K562 (cell line): Measurements from ENCODE around the gene DEF6. TPM values are rescaled to one million over a fixed set of nuclear protein-coding genes. Genes with fewer than 3 reads are reported as not detected.

ENCODE experiments used
- ATAC-seq: fragments of 200-7000 bp; cut with Tn5 transposase; 3 replicates; pipeline ENCODE4 v1.9.1; 2020; ENCODE audit warnings: moderate library complexity
- BruUV-seq: library from RNA; stranded (reverse); fragments of 400-500 nt; replicated peaks from 2 replicates; lab custom pipeline; 2021; lab: Mats Ljungman, UMichigan
- CTCF ChIA-PET: fragments of 300-600 bp; formaldehyde crosslinking; extraction: SDS; loops from one replicate; lab custom pipeline; 2021; ENCODE audit warnings: low intra/inter-chr PET ratio; lab: Yijun Ruan, JAX
- POLR2A ChIA-PET: fragments of 300-600, 350-650 bp; sonication (Branson Sonifier 250); formaldehyde crosslinking; extraction: SDS; loops from one replicate; lab custom pipeline; 2021; ENCODE audit warnings: antibody characterized with exemption, inconsistent platforms; lab: Yijun Ruan, JAX
- DNase-seq, 4 experiments: peaks; one replicate each; pipeline versions ENCODE4 v3.0.0 to v3.0.0-alpha.2; 2011 to 2018; ENCODE audit warnings: low spot score in 3 of 4, mixed read lengths in 3 of 4; ENCODE audit errors: extremely low read depth in 1 of 4
- FAIRE-seq: peaks from 2 replicates; lab custom pipeline; 2011; peaks lifted over from hg19 to GRCh38; lab: Jason Lieb, UNC
- H2AFZ ChIP-seq: 2 replicates; pipeline ENCODE4 v1.6.0; 2011; ENCODE audit warnings: low read depth, low read length, control low read depth, inconsistent platforms
- H3K27ac ChIP-seq: fragments of 200-600 bp; 3 replicates; pipeline ENCODE4 v1.8.0; 2011; ENCODE audit warnings: low read depth, mild to moderate bottlenecking, control low read depth, inconsistent platforms, low read length, moderate library complexity, mixed read lengths; ENCODE audit errors: extremely low read depth
- H3K27me3 ChIP-seq, 2 experiments: fragments of 300-600 bp in 1 of 2; 2 replicates in 1 of 2; 3 replicates in 1 of 2; pipeline versions ENCODE4 v1.6.0 to v1.8.0; 2011; ENCODE audit warnings: inconsistent platforms in 2 of 2, low read length in 2 of 2, mild to moderate bottlenecking in 1 of 2, mixed read lengths in 1 of 2, moderate library complexity in 1 of 2; ENCODE audit not compliant: control insufficient read depth in 2 of 2, insufficient read depth in 2 of 2
- H3K36me3 ChIP-seq: fragments of 300-600 bp; 3 replicates; pipeline ENCODE4 v1.8.0; 2011; ENCODE audit warnings: mild to moderate bottlenecking, low read length, inconsistent platforms; ENCODE audit not compliant: control insufficient read depth, insufficient read depth
- H3K4me1 ChIP-seq, 2 experiments: fragments of 200-600 bp in 1 of 2; replicated peaks in 1 of 2; 2 replicates in 1 of 2; 3 replicates in 1 of 2; pipeline versions ENCODE4 v1.5.1 to v1.8.0; 2011; ENCODE audit warnings: inconsistent platforms in 2 of 2, low read length in 2 of 2, mild to moderate bottlenecking in 1 of 2, mixed read lengths in 1 of 2, moderate library complexity in 1 of 2; ENCODE audit not compliant: control insufficient read depth in 2 of 2, insufficient read depth in 2 of 2
- H3K4me2 ChIP-seq: 2 replicates; pipeline ENCODE4 v1.6.1; 2011; ENCODE audit warnings: low read length, control low read depth, inconsistent platforms, mixed read lengths; ENCODE audit not compliant: insufficient read depth
- H3K4me3 ChIP-seq: fragments of 200-600 bp; sonication (generic), shearing (Covaris generic); 2 replicates; pipeline ENCODE4 v1.5.1; 2016; ENCODE audit warnings: control low read depth, inconsistent platforms
- H3K79me2 ChIP-seq: fragments of 200-600 bp; 3 replicates; pipeline ENCODE4 v1.8.0; 2011; ENCODE audit warnings: low read length, inconsistent platforms; ENCODE audit not compliant: control insufficient read depth, insufficient read depth
- H3K9ac ChIP-seq, 2 experiments: 2 replicates each; pipeline versions ENCODE4 v1.6.0 to v1.6.1; 2011; ENCODE audit warnings: low read depth in 2 of 2, low read length in 2 of 2, control low read depth in 1 of 2, inconsistent platforms in 1 of 2, mild to moderate bottlenecking in 1 of 2, mixed read lengths in 1 of 2; ENCODE audit not compliant: insufficient read depth in 1 of 2
- H3K9me1 ChIP-seq: one replicate; pipeline ENCODE4 v1.6.0; 2011; ENCODE audit warnings: inconsistent platforms, mild to moderate bottlenecking, low read length, moderate library complexity; ENCODE audit not compliant: control insufficient read depth, insufficient read depth
- H3K9me3 ChIP-seq: replicated peaks from 2 replicates; pipeline ENCODE4 v1.5.1; 2011; ENCODE audit warnings: low read depth, low read length, inconsistent platforms; ENCODE audit not compliant: control insufficient read depth, insufficient read depth
- H4K20me1 ChIP-seq: replicated peaks from 2 replicates; pipeline ENCODE4 v1.6.1; 2011; ENCODE audit warnings: low read length, inconsistent platforms, mixed read lengths; ENCODE audit not compliant: control insufficient read depth, insufficient read depth
- ARNT ChIP-seq, 2 experiments: fragments of 450-650 bp; IDR thresholded peaks; 2 replicates each; pipeline ENCODE4 v1.6.1; 2016; ENCODE audit warnings: mild to moderate bottlenecking in 1 of 2
- GATA2 ChIP-seq: sonication (generic); formaldehyde crosslinking; IDR thresholded peaks from 2 replicates; pipeline ENCODE4 v1.4.0; 2020; ENCODE audit warnings: mild to moderate bottlenecking, missing genetic modification reagents
- JUN ChIP-seq, 2 experiments: sonication (generic) in 1 of 2; formaldehyde crosslinking in 1 of 2; IDR thresholded peaks; 2 replicates each; pipeline versions ENCODE4 v1.6.1 to v1.8.0; 2012 to 2022; ENCODE audit warnings: borderline replicate concordance in 2 of 2, mild to moderate bottlenecking in 2 of 2, improper control_type of control experiment in 1 of 2, low read depth in 1 of 2, low read length in 1 of 2, missing genetic modification reagents in 1 of 2
- KLF1 ChIP-seq: fragments of 450-650 bp; IDR thresholded peaks from 2 replicates; pipeline ENCODE4 v1.6.1; 2016; ENCODE audit warnings: missing genetic modification characterization, missing compliant biosample characterization
- NONO ChIP-seq, 2 experiments: fragments of 200-400 bp in 1 of 2; fragments of 450-650 bp in 1 of 2; formaldehyde crosslinking in 1 of 2; IDR thresholded peaks; 2 replicates each; pipeline ENCODE4 v1.6.1; 2017; ENCODE audit warnings: low read depth in 2 of 2, mild to moderate bottlenecking in 2 of 2, moderate library complexity in 2 of 2, low read length in 1 of 2
- POLR2G ChIP-seq: fragments of 200-400 bp; formaldehyde crosslinking; IDR thresholded peaks from 2 replicates; pipeline ENCODE4 v1.6.1; 2017; ENCODE audit warnings: low read depth, mild to moderate bottlenecking, antibody characterized with exemption, low read length, moderate library complexity
- PTRF ChIP-seq: fragments of 450-650 bp; IDR thresholded peaks from 2 replicates; pipeline ENCODE4 v1.6.1; 2016; ENCODE audit warnings: mild to moderate bottlenecking, missing genetic modification characterization, missing compliant biosample characterization
- RBM15 ChIP-seq: fragments of 200-400 bp; formaldehyde crosslinking; IDR thresholded peaks from 2 replicates; pipeline ENCODE4 v1.6.1; 2018; ENCODE audit warnings: mild to moderate bottlenecking, low read length, moderate library complexity; ENCODE audit not compliant: insufficient read depth
- SAFB ChIP-seq: fragments of 200-400 bp; formaldehyde crosslinking; IDR thresholded peaks from 2 replicates; pipeline ENCODE4 v1.6.1; 2017; ENCODE audit warnings: low read depth, low read length, borderline replicate concordance
- WGBS: fragments of 100-300 bp; shearing (Covaris generic); methylation state at CpG from one replicate; pipeline ENCODE4 v1.1.6; 2016; ENCODE audit warnings: low coverage, mixed read lengths; ENCODE audit not compliant: insufficient coverage; ENCODE audit errors: missing lambda C conversion rate; 5-methylcytosine and 5-hydroxymethylcytosine counted together
- in situ Hi-C: fragments of 300-500 bp; cut with MboI; formaldehyde crosslinking; loops from 4 replicates; pipeline ENCODE4 v1.15.0; 2018; ENCODE audit warnings: inconsistent platforms, mixed read lengths
- intact Hi-C: fragments of 100-400 bp; cut with micrococcal nuclease; formaldehyde crosslinking; loops from 2 replicates; pipeline ENCODE4 v1.14.2; 2022
- polyA plus RNA-seq, 8 experiments: library from polyadenylated mRNA; depleted of rRNA in 4 of 8; stranded (reverse) in 5 of 8; unstranded in 3 of 8; fragments of >200 nt; fragmentation: Nextera tagmentation in 2 of 8; fragmentation: Illumina TruSeq in 1 of 8; extraction: Ambion mirVana in 2 of 8; extraction: Trizol in 1 of 8; gene quantifications; 2 replicates each; pipeline versions ENCODE4 v1.2.1 to v1.2.3, GENCODE V29; 2011 to 2014; ENCODE audit warnings: inconsistent platforms in 1 of 8, missing spikeins in 1 of 8
- total RNA-seq, 7 experiments: library from RNA; depleted of rRNA in 6 of 7; stranded (reverse); fragments of >200 nt in 6 of 7; fragmentation: Illumina TruSeq in 2 of 7; extraction: Trizol in 2 of 7; gene quantifications; 2 replicates each; pipeline versions ENCODE4 v1.2.1 to v1.2.3, GENCODE V29; 2011 to 2021; ENCODE audit warnings: low replicate concordance in 1 of 7
- TF ChIP-seq, protein P1 (sequence below): fragments of 250-450 bp; sonication (Bioruptor Pico); IDR thresholded peaks from 2 replicates; pipeline ENCODE4 v1.4.0; 2020

DEF6 gene
- total and polyA plus RNA-seq, 9 of the 15 experiments (the other 6 are each of a cell fraction or from before 2014, with no cell fraction given), result 1.3 to 44.6 (median 22.7) TPM

DNA sequence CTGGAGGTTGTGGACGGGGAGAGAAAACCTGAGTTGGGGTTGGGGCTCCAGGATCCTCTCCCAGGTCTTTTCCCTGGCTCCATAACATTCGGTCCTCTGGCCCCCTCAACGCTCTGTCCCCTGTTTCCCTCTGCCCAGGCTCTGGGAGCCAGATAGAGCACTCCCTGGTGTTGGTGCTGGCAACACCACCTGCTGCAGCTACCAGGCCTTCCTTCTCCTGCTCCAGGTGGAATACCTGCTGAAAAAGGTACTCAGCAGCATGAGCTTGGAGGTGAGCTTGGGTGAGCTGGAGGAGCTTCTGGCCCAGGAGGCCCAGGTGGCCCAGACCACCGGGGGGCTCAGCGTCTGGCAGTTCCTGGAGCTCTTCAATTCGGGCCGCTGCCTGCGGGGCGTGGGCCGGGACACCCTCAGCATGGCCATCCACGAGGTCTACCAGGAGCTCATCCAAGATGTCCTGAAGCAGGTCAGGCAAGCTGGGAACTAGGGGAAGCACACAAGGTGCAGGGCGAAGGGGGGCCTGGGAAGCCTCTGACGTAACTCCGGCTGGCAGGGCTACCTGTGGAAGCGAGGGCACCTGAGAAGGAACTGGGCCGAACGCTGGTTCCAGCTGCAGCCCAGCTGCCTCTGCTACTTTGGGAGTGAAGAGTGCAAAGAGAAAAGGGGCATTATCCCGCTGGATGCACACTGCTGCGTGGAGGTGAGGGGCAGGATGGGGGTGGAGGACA is 14.6 kb downstream of the DEF6 start:
- no peak for DNase-seq
- WGBS, result 66% methylated on average over 17 of the region's 19 CpGs
- no peaks in the 10 kb centered on the region for H3K79me2 ChIP-seq

DNA sequence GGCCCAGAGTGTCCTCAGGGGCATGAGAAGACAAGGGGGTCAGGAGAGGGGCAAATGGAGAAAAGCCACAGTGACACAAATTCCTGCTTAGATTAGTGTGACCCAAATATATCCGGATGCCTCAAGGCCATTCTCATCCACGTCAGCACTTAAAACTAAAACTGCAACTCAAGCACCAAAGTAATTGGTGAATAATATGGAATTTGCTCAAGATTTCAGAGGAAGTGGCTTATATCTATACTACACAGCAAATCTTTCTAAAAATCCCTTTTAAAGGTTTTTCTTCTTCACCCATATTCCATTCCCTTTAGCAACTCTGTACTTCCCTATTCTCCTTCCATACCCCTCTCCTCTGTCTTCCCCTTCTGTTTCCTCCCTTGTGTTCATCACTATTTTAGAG is 15.2 kb downstream of the DEF6 start:
- intact Hi-C loops, result no loop called here
- POLR2A ChIA-PET, result interaction anchor here (0.9 to 1.1 kb wide), 4 partner anchors 11 to 155 kb away, joined by 3 to 6 read pairs (median 5); partner anchors contain the start of gene RPL10A
- Histone ChIP-seq H4K20me1 (0 out of 2 replicates have a peak, but pooled peaks cover 4% of the 10 kb centered on the region), H3K9me3 (no peaks in the 10 kb centered on the region), H3K36me3 (peaks cover 10% of the 10 kb centered on the region; the same call in 1 of the 3 replicates), H3K4me1 (peaks cover 0 to 9% of the 10 kb centered on the region in 2 experiments; a peak in 3 of 5 replicates), H3K9ac (peak overlapping the region in 1 of 2 experiments; percentile 59; a peak in 2 of 4 replicates), H3K27ac (no peak overlapping the region), H3K4me2 (no peak overlapping the region), H3K4me3 (no peak overlapping the region), H3K9me1 (no peaks in the 10 kb centered on the region), H2AFZ (no peak overlapping the region), H3K27me3 (no peaks in the 10 kb centered on the region), H3K79me2 (no peaks in the 10 kb centered on the region)
- DNase-seq, result no peak
- no peak for FAIRE-seq
- BruUV-seq, result no TSS peak
- CTCF ChIA-PET, result no interaction called here
- 41% methylated on average over 2 of the region's 2 CpGs for WGBS
- no peak for ATAC-seq
- in situ Hi-C loops, result no loop called here
- TF ChIP-seq ARNT (IDR thresholded peaks at IDR 0.05) (no peak), RBM15 (no peak), KLF1 (tag) (no peak)
- TF ChIP-seq, protein P1, sequence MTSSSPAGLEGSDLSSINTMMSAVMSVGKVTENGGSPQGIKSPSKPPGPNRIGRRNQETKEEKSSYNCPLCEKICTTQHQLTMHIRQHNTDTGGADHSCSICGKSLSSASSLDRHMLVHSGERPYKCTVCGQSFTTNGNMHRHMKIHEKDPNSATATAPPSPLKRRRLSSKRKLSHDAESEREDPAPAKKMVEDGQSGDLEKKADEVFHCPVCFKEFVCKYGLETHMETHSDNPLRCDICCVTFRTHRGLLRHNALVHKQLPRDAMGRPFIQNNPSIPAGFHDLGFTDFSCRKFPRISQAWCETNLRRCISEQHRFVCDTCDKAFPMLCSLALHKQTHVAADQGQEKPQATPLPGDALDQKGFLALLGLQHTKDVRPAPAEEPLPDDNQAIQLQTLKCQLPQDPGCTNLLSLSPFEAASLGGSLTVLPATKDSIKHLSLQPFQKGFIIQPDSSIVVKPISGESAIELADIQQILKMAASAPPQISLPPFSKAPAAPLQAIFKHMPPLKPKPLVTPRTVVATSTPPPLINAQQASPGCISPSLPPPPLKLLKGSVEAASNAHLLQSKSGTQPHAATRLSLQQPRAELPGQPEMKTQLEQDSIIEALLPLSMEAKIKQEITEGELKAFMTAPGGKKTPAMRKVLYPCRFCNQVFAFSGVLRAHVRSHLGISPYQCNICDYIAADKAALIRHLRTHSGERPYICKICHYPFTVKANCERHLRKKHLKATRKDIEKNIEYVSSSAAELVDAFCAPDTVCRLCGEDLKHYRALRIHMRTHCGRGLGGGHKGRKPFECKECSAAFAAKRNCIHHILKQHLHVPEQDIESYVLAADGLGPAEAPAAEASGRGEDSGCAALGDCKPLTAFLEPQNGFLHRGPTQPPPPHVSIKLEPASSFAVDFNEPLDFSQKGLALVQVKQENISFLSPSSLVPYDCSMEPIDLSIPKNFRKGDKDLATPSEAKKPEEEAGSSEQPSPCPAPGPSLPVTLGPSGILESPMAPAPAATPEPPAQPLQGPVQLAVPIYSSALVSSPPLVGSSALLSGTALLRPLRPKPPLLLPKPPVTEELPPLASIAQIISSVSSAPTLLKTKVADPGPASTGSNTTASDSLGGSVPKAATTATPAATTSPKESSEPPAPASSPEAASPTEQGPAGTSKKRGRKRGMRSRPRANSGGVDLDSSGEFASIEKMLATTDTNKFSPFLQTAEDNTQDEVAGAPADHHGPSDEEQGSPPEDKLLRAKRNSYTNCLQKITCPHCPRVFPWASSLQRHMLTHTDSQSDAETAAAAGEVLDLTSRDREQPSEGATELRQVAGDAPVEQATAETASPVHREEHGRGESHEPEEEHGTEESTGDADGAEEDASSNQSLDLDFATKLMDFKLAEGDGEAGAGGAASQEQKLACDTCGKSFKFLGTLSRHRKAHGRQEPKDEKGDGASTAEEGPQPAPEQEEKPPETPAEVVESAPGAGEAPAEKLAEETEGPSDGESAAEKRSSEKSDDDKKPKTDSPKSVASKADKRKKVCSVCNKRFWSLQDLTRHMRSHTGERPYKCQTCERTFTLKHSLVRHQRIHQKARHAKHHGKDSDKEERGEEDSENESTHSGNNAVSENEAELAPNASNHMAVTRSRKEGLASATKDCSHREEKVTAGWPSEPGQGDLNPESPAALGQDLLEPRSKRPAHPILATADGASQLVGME, result no peak

More for the DNA sequence above, 14.6 kb downstream of the DEF6 start:
- H3K9ac ChIP-seq, result peak overlapping the region in 1 of 2 experiments; percentile 59; a peak in 2 of 4 replicates
- TF ChIP-seq GATA2 (CRISPR knock-in tag) (no peak), PTRF (tag) (no peak), JUN (IDR thresholded peaks at IDR 0.05; ENCODE audit: borderline replicate concordance, low read depth, low read length) (no peak), JUN (CRISPR knock-in tag; IDR thresholded peaks at IDR 0.05; ENCODE audit: borderline replicate concordance) (no peak), SAFB (no peak), POLR2G (peak; percentile 44; the same call in 1 of the 2 replicates), RBM15 (no peak), NONO (IDR thresholded peaks at IDR 0.05; ENCODE audit: low read depth in 2 of 2, low read length in 1 of 2) (no peak)
- TF ChIP-seq, all 486 proteins: peak for 1
- Histone ChIP-seq H3K4me3 (no peak overlapping the region), H2AFZ (no peak overlapping the region), H3K4me1 (peaks cover 4 to 7% of the 10 kb centered on the region in 2 experiments; a peak in 4 of 5 replicates), H3K9me1 (no peaks in the 10 kb centered on the region), H3K4me2 (no peak overlapping the region), H3K27me3 (no peaks in the 10 kb centered on the region), H4K20me1 (0 out of 2 replicates have a peak, but pooled peaks cover 4% of the 10 kb centered on the region), H3K27ac (no peak overlapping the region), H3K36me3 (peaks cover 8% of the 10 kb centered on the region; the same call in 1 of the 3 replicates), H3K9me3 (no peaks in the 10 kb centered on the region)
- in situ Hi-C loops, result no loop called here
- intact Hi-C loops, result no loop called here
- CTCF ChIA-PET, result no interaction called here
- no peak for ATAC-seq
- POLR2A ChIA-PET, result interaction anchor here (0.9 to 1.1 kb wide), 4 partner anchors 11 to 156 kb away, joined by 3 to 6 read pairs (median 5); partner anchors contain the start of gene RPL10A
- no TSS peak for BruUV-seq
- FAIRE-seq, result no peak
